GM23338 (cell line): Measurements from ENCODE around the gene EXOC5. TPM values are rescaled to one million over a fixed set of nuclear protein-coding genes. Genes with fewer than 3 reads are reported as not detected.

Experiments
- ATAC-seq: fragments of 200-7000 bp; cut with Tn5 transposase; 3 replicates; pipeline ENCODE4 v1.9.1; 2020
- DNase-seq: peaks from one replicate; pipeline ENCODE4 v3.0.0-alpha.2; 2015; ENCODE audit warnings: low spot score
- H2AFZ ChIP-seq: fragments of 200-600 bp; sonication (generic); 2 replicates; pipeline ENCODE4 v1.8.0; 2016; ENCODE audit warnings: antibody characterized with exemption, mild to moderate bottlenecking, moderate library complexity
- H3F3A ChIP-seq: fragments of 200-600 bp; sonication (generic); replicated peaks from 2 replicates; pipeline ENCODE4 v1.8.0; 2017; ENCODE audit warnings: antibody characterized with exemption, mixed run types, low read depth
- H3K27ac ChIP-seq: fragments of 200-600 bp; sonication (generic); 2 replicates; pipeline ENCODE4 v1.6.1; 2016; ENCODE audit warnings: low read depth
- H3K27me3 ChIP-seq: fragments of 200-600 bp; sonication (generic); 2 replicates; pipeline ENCODE4 v1.8.0; 2016; ENCODE audit warnings: mild to moderate bottlenecking, mixed run types, moderate library complexity; ENCODE audit not compliant: insufficient read depth
- H3K36me3 ChIP-seq: fragments of 200-600 bp; sonication (generic); 2 replicates; pipeline ENCODE4 v1.8.0; 2016; ENCODE audit warnings: mild to moderate bottlenecking; ENCODE audit not compliant: insufficient read depth
- H3K4me1 ChIP-seq: fragments of 200-600 bp; sonication (generic); 2 replicates; pipeline ENCODE4 v1.8.0; 2016; ENCODE audit warnings: mild to moderate bottlenecking, moderate library complexity; ENCODE audit not compliant: insufficient read depth
- H3K4me2 ChIP-seq: fragments of 200-600 bp; sonication (generic); 2 replicates; pipeline ENCODE4 v1.7.1; 2017; ENCODE audit warnings: mixed run types
- H3K4me3 ChIP-seq: fragments of 200-600 bp; sonication (generic); 2 replicates; pipeline ENCODE4 v1.6.1; 2016; ENCODE audit warnings: mixed run types
- H3K79me2 ChIP-seq: fragments of 200-600 bp; sonication (generic); replicated peaks from 2 replicates; pipeline ENCODE4 v1.8.0; 2017; ENCODE audit warnings: mild to moderate bottlenecking; ENCODE audit not compliant: insufficient read depth
- H3K9me2 ChIP-seq: fragments of 200-600 bp; sonication (generic); 2 replicates; pipeline ENCODE4 v1.8.0; 2017; ENCODE audit not compliant: insufficient read depth
- H4K20me1 ChIP-seq: fragments of 200-600 bp; sonication (generic); replicated peaks from 2 replicates; pipeline ENCODE4 v1.8.0; 2017; ENCODE audit warnings: mild to moderate bottlenecking; ENCODE audit not compliant: insufficient read depth
- H3K27ac Mint-ChIP-seq: 2 replicates; pipeline ENCODE4 v1.8.0; 2020; ENCODE audit warnings: inconsistent platforms, mild to moderate bottlenecking, moderate library complexity, mixed read lengths
- H3K27me3 Mint-ChIP-seq: 3 replicates; pipeline ENCODE4 v1.8.0; 2022; ENCODE audit warnings: low read depth, mild to moderate bottlenecking, moderate library complexity, mixed read lengths, inconsistent platforms; ENCODE audit not compliant: insufficient read depth, poor library complexity
- H3K36me3 Mint-ChIP-seq: 3 replicates; pipeline ENCODE4 v1.8.0; 2021; ENCODE audit warnings: low read depth, mild to moderate bottlenecking, inconsistent platforms, moderate library complexity, mixed read lengths
- H3K4me1 Mint-ChIP-seq: 3 replicates; pipeline ENCODE4 v1.8.0; 2020; ENCODE audit warnings: mild to moderate bottlenecking, inconsistent platforms, mixed read lengths
- H3K4me3 Mint-ChIP-seq: 3 replicates; pipeline ENCODE4 v1.8.0; 2021; ENCODE audit warnings: moderate library complexity, mild to moderate bottlenecking, inconsistent platforms, mixed read lengths
- H3K9me3 Mint-ChIP-seq: 3 replicates; pipeline ENCODE4 v1.8.0; 2020; ENCODE audit warnings: moderate library complexity, mild to moderate bottlenecking, inconsistent platforms, mixed read lengths
- CREB1 ChIP-seq: fragments of 250-450 bp; sonication (Bioruptor Pico); IDR thresholded peaks from 2 replicates; pipeline ENCODE4 v1.5.0; 2020; ENCODE audit warnings: low read depth, mild to moderate bottlenecking, moderate library complexity
- CTCF ChIP-seq, 2 experiments: fragments of 200-600 bp in 1 of 2; sonication (generic) in 1 of 2; conservative IDR thresholded peaks; 2 replicates each; pipeline versions ENCODE4 v1.5.1 to v1.6.1; 2016 to 2017; ENCODE audit warnings: antibody characterized with exemption in 2 of 2, low read depth in 2 of 2, mild to moderate bottlenecking in 2 of 2, moderate library complexity in 1 of 2
- EZH2 ChIP-seq: fragments of 200-600 bp; sonication (generic); IDR thresholded peaks from one replicate; pipeline ENCODE4 v1.8.0; 2017; ENCODE audit warnings: antibody characterized with exemption, mild to moderate bottlenecking, low read depth; ENCODE audit not compliant: unreplicated experiment
- JUNB ChIP-seq: IDR thresholded peaks from one replicate; pipeline ENCODE4 v1.6.1; 2016; ENCODE audit warnings: antibody characterized with exemption; ENCODE audit not compliant: unreplicated experiment
- NANOG ChIP-seq: IDR thresholded peaks from 2 replicates; pipeline ENCODE4 v1.6.1; 2016; ENCODE audit warnings: antibody characterized with exemption, borderline replicate concordance
- POLR2AphosphoS5 ChIP-seq: IDR thresholded peaks from 2 replicates; pipeline ENCODE4 v1.6.1; 2016; ENCODE audit warnings: antibody characterized with exemption, low read depth
- STAT1 ChIP-seq: IDR thresholded peaks from one replicate; pipeline ENCODE4 v1.6.1; 2016; ENCODE audit warnings: antibody characterized with exemption; ENCODE audit not compliant: unreplicated experiment
- ZNF114 ChIP-seq: fragments of 250-450 bp; sonication (Bioruptor Pico); IDR thresholded peaks from 2 replicates; pipeline ENCODE4 v1.5.0; 2020; ENCODE audit warnings: mild to moderate bottlenecking, moderate library complexity
- ZNF331 ChIP-seq: fragments of 250-450 bp; sonication (Bioruptor Pico); IDR thresholded peaks from 2 replicates; pipeline ENCODE4 v1.5.0; 2020; ENCODE audit warnings: low read depth, mild to moderate bottlenecking, moderate library complexity
- polyA plus RNA-seq: library from polyadenylated mRNA; unstranded; fragments of >200 nt; fragmentation: Nextera tagmentation; extraction: Ambion mirVana; gene quantifications from 2 replicates; pipeline ENCODE4 v1.2.1, GENCODE V29; 2016
- total RNA-seq: library from RNA; depleted of rRNA; stranded (reverse); fragments of >200 nt; shearing (Covaris generic); gene quantifications from 2 replicates; pipeline ENCODE4 v1.2.3, GENCODE V29; 2014

Gene EXOC5
- total and polyA plus RNA-seq, 2 experiments from 2014 or later, result 26.4 to 55.9 TPM

- Histone ChIP-seq H4K20me1 (no peaks in the 10 kb centered on the region), H3K27me3 (no peaks in the 10 kb centered on the region), H3K27ac (no peak overlapping the region), H3K36me3 (no peaks in the 10 kb centered on the region), H3K4me2 (no peak overlapping the region), H2AFZ (peak overlapping the region; percentile 82), H3K4me3 (no peak overlapping the region), H3K4me1 (peaks cover 22% of the 10 kb centered on the region), H3K79me2 (no peaks in the 10 kb centered on the region), H3K9me2 (peaks cover 10% of the 10 kb centered on the region), H3F3A (no peaks in the 10 kb centered on the region)
- Mint-ChIP-seq H3K4me1 (peaks cover 19% of the 10 kb centered on the region), H3K4me3 (no peak overlapping the region), H3K27me3 (peaks cover 2% of the 10 kb centered on the region), H3K36me3 (no peaks in the 10 kb centered on the region), H3K27ac (no peak overlapping the region), H3K9me3 (no peaks in the 10 kb centered on the region)
- ATAC-seq (no peak), DNase-seq (no peak)
- TF ChIP-seq CTCF (conservative IDR thresholded peaks at IDR 0.05; ENCODE audit: low read depth in 2 of 2), result no peak
- no peak for TF ChIP-seq NANOG
- TF ChIP-seq EZH2, result no peak
- no peak for TF ChIP-seq STAT1
- TF ChIP-seq JUNB, result no peak
- TF ChIP-seq ZNF114 (CRISPR knock-in tag), result no peak
- TF ChIP-seq POLR2AphosphoS5, result no peak
- no peak for TF ChIP-seq ZNF331
Observed at GRCh38 chr14:57168138-57168679, 100.5 kb downstream of the EXOC5 start.

- TF ChIP-seq NANOG (no peak), CREB1 (CRISPR knock-in tag) (peak; percentile 14; the same call in 1 of the 2 replicates)
- no peak for DNase-seq
- Histone ChIP-seq H3K27ac (peak overlapping the region; percentile 42; the same call in 1 of the 2 replicates), H3K9me2 (peaks cover 8% of the 10 kb centered on the region), H3F3A (no peaks in the 10 kb centered on the region), H3K4me3 (0 out of 2 replicates have a peak overlapping the region, but pooled peaks have one; percentile 11), H4K20me1 (no peaks in the 10 kb centered on the region), H3K79me2 (no peaks in the 10 kb centered on the region), H2AFZ (peak overlapping the region; percentile 30), H3K4me2 (peak overlapping the region; percentile 63), H3K36me3 (no peaks in the 10 kb centered on the region), H3K27me3 (no peaks in the 10 kb centered on the region), H3K4me1 (peaks cover 23% of the 10 kb centered on the region)
- Mint-ChIP-seq H3K27ac (no peak overlapping the region), H3K27me3 (no peaks in the 10 kb centered on the region), H3K4me1 (peaks cover 25% of the 10 kb centered on the region), H3K9me3 (no peaks in the 10 kb centered on the region), H3K4me3 (no peak overlapping the region), H3K36me3 (no peaks in the 10 kb centered on the region)
- ATAC-seq, result no peak; the same call in 2 of the 3 replicates
Observed at GRCh38 chr14:57161583-57162234, 107.0 kb downstream of the EXOC5 start.
